GM23248 (cell line): ENCODE data around the gene ISY1.

ENCODE experiments used
- EZH2 ChIP-seq: fragments of 200-600 bp; sonication (generic); IDR thresholded peaks from 2 replicates; pipeline ENCODE4 v1.6.1; 2018; ENCODE audit warnings: antibody characterized with exemption, mild to moderate bottlenecking; ENCODE audit not compliant: insufficient read depth, poor library complexity, severe bottlenecking
- EZH2phosphoT487 ChIP-seq: fragments of 200-600 bp; sonication (generic); IDR thresholded peaks from 2 replicates; pipeline ENCODE4 v1.6.1; 2018; ENCODE audit warnings: antibody characterized with exemption, moderate library complexity, mild to moderate bottlenecking, low read depth; ENCODE audit not compliant: insufficient read depth

- TF ChIP-seq EZH2 (no peak), EZH2phosphoT487 (no peak)
These were observed 35.7 kb upstream of the ISY1 start for GRCh38 chr3:129196601-129197000.
